Panc1 (cell line): ENCODE measurements around the gene AGFG1.

ENCODE experiments used
- POLR2AphosphoS5 ChIP-seq: IDR thresholded peaks from 2 replicates; pipeline ENCODE4 v1.6.1; 2012; ENCODE audit warnings: mild to moderate bottlenecking, low read depth, low read length, moderate library complexity
- TCF7L2 ChIP-seq: IDR thresholded peaks from 2 replicates; pipeline ENCODE4 v1.6.1; 2011; ENCODE audit warnings: mild to moderate bottlenecking, low read depth, low read length, inconsistent platforms
- TF ChIP-seq, protein P1 (sequence below): fragments of 450-650 bp; IDR thresholded peaks from 2 replicates; pipeline ENCODE4 v1.5.1; 2017; ENCODE audit warnings: mild to moderate bottlenecking

DNA sequence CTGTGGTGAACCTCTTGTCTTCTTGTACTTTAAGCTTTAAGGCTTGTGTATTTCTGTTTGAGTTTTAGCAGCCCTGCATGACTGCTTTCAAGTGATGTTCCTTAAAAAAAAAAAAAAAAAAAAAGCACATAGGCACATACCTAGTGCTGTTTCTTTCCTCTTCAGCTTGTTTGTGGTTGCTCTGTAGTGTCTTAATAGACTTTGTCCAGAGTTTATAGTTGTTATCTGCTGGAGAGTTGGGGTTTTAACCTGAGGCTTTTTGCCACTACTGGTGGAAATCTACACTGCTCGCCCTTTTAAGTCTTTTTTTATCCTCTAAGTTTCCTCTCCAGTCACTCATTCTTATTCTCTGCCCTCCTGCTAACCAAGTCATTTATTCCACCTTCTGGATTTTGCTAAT, 34.5 kb downstream of the AGFG1 start:
- no peak for TF ChIP-seq POLR2AphosphoS5
- TF ChIP-seq, protein P1, sequence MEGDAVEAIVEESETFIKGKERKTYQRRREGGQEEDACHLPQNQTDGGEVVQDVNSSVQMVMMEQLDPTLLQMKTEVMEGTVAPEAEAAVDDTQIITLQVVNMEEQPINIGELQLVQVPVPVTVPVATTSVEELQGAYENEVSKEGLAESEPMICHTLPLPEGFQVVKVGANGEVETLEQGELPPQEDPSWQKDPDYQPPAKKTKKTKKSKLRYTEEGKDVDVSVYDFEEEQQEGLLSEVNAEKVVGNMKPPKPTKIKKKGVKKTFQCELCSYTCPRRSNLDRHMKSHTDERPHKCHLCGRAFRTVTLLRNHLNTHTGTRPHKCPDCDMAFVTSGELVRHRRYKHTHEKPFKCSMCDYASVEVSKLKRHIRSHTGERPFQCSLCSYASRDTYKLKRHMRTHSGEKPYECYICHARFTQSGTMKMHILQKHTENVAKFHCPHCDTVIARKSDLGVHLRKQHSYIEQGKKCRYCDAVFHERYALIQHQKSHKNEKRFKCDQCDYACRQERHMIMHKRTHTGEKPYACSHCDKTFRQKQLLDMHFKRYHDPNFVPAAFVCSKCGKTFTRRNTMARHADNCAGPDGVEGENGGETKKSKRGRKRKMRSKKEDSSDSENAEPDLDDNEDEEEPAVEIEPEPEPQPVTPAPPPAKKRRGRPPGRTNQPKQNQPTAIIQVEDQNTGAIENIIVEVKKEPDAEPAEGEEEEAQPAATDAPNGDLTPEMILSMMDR, result no peak
- TF ChIP-seq TCF7L2, result no peak
